Neural cell (in vitro differentiated cells): ENCODE measurements around the gene EIF3K. TPM values are rescaled to one million over a fixed set of nuclear protein-coding genes. Genes with fewer than 3 reads are reported as not detected.
A peak's percentile ranks its signal among the peaks of the same experiment; 100 is the strongest.
"Not testable (repeated sequence)": the region's sequence is repeated elsewhere in the genome, so short reads cannot be mapped to it uniquely, and the experiment has no call there.

Experiments used
- H2AFZ ChIP-seq: fragments of 200-600, 300-800 bp; sonication (generic), shearing (Covaris generic); 2 replicates; pipeline ENCODE4 v1.6.0; 2014; ENCODE audit warnings: low read depth, mild to moderate bottlenecking, antibody characterized with exemption, low read length, moderate library complexity
- H3F3A ChIP-seq: fragments of 200-600 bp; shearing (Covaris generic); 2 replicates; pipeline ENCODE4 v1.6.1; 2016; ENCODE audit warnings: mild to moderate bottlenecking, moderate library complexity, mixed read lengths, antibody characterized with exemption, low read length; ENCODE audit not compliant: insufficient read depth, poor library complexity, severe bottlenecking
- H3K27ac ChIP-seq: fragments of 200-600, 300-800 bp; sonication (generic), shearing (Covaris generic); 2 replicates; pipeline ENCODE4 v1.5.1; 2014; ENCODE audit warnings: mild to moderate bottlenecking, low read length, moderate library complexity
- H3K27me3 ChIP-seq: fragments of 300-800, 200-600 bp; sonication (generic), shearing (Covaris generic); 2 replicates; pipeline ENCODE4 v1.6.0; 2014; ENCODE audit warnings: mild to moderate bottlenecking, low read depth, low read length, moderate library complexity; ENCODE audit not compliant: insufficient read depth
- H3K36me3 ChIP-seq: fragments of 300-800, 200-600 bp; sonication (generic), shearing (Covaris generic); 2 replicates; pipeline ENCODE4 v1.5.1; 2014; ENCODE audit warnings: mild to moderate bottlenecking, antibody characterized with exemption, low read length, moderate library complexity; ENCODE audit not compliant: insufficient read depth
- H3K4me2 ChIP-seq: fragments of 300-800, 200-600 bp; sonication (generic), shearing (Covaris generic); 2 replicates; pipeline ENCODE4 v1.6.0; 2014; ENCODE audit warnings: mild to moderate bottlenecking, low read length
- H3K4me3 ChIP-seq: fragments of 300-800, 200-600 bp; sonication (generic), shearing (Covaris generic); 2 replicates; pipeline ENCODE4 v1.5.1; 2014; ENCODE audit warnings: mild to moderate bottlenecking, low read length, moderate library complexity
- H3K79me2 ChIP-seq: fragments of 200-600 bp; shearing (Covaris generic); replicated peaks from 2 replicates; pipeline ENCODE4 v1.6.0; 2014; ENCODE audit warnings: mild to moderate bottlenecking, low read length, moderate library complexity; ENCODE audit not compliant: insufficient read depth
- H3K9ac ChIP-seq: fragments of 300-800, 200-600 bp; sonication (generic), shearing (Covaris generic); 2 replicates; pipeline ENCODE4 v1.6.1; 2016; ENCODE audit warnings: mild to moderate bottlenecking, low read length, mixed read lengths
- H3K9me2 ChIP-seq: fragments of 200-600 bp; shearing (Covaris generic); 2 replicates; pipeline ENCODE4 v1.6.1; 2016; ENCODE audit warnings: mild to moderate bottlenecking, low read length, mixed read lengths; ENCODE audit not compliant: insufficient read depth
- H3K9me3 ChIP-seq: fragments of 200-600, 300-800 bp; sonication (generic), shearing (Covaris generic); 2 replicates; pipeline ENCODE4 v1.6.1; 2016; ENCODE audit warnings: mild to moderate bottlenecking, mixed run types, low read length, moderate library complexity, mixed read lengths
- H4K20me1 ChIP-seq: fragments of 200-600 bp; shearing (Covaris generic); 2 replicates; pipeline ENCODE4 v1.6.1; 2016; ENCODE audit warnings: mild to moderate bottlenecking, mixed run types; ENCODE audit not compliant: insufficient read depth
- CTCF ChIP-seq: fragments of 450-650 bp; IDR thresholded peaks from 2 replicates; pipeline ENCODE4 v1.5.1; 2014; ENCODE audit warnings: antibody characterized with exemption, mild to moderate bottlenecking, moderate library complexity; ENCODE audit not compliant: poor library complexity, severe bottlenecking
- EP300 ChIP-seq: fragments of 450-650 bp; conservative IDR thresholded peaks from 2 replicates; pipeline ENCODE4 v1.6.1; 2014; ENCODE audit warnings: antibody characterized with exemption, mild to moderate bottlenecking, moderate library complexity; ENCODE audit not compliant: poor library complexity, severe bottlenecking
- MXI1 ChIP-seq: fragments of 450-650 bp; conservative IDR thresholded peaks from 2 replicates; pipeline ENCODE4 v1.6.1; 2014; ENCODE audit warnings: antibody characterized with exemption, mild to moderate bottlenecking; ENCODE audit not compliant: poor library complexity, severe bottlenecking
- POLR2AphosphoS5 ChIP-seq: IDR thresholded peaks from 2 replicates; pipeline ENCODE4 v1.6.1; 2012
- RAD21 ChIP-seq: fragments of 450-650 bp; conservative IDR thresholded peaks from 2 replicates; pipeline ENCODE4 v1.6.1; 2014; ENCODE audit warnings: antibody characterized with exemption, mild to moderate bottlenecking, moderate library complexity
- SMC3 ChIP-seq: fragments of 450-650 bp; conservative IDR thresholded peaks from 2 replicates; pipeline ENCODE4 v1.6.1; 2014; ENCODE audit warnings: antibody characterized with exemption, mild to moderate bottlenecking, moderate library complexity; ENCODE audit not compliant: poor library complexity
- TAF1 ChIP-seq: IDR thresholded peaks from 2 replicates; pipeline ENCODE4 v1.6.1; 2012; ENCODE audit warnings: low read depth
- polyA plus RNA-seq: library from polyadenylated mRNA; depleted of rRNA; stranded (reverse); fragments of >200 nt; gene quantifications from 2 replicates; pipeline ENCODE4 v1.2.3, GENCODE V29; 2014
- TF ChIP-seq, protein P1 (sequence below): IDR thresholded peaks from 2 replicates; pipeline ENCODE4 v1.6.1; 2012; ENCODE audit warnings: borderline replicate concordance

Gene EIF3K
- polyA plus RNA-seq, 1 donor from 2014 or later, result 462 TPM

DNA sequence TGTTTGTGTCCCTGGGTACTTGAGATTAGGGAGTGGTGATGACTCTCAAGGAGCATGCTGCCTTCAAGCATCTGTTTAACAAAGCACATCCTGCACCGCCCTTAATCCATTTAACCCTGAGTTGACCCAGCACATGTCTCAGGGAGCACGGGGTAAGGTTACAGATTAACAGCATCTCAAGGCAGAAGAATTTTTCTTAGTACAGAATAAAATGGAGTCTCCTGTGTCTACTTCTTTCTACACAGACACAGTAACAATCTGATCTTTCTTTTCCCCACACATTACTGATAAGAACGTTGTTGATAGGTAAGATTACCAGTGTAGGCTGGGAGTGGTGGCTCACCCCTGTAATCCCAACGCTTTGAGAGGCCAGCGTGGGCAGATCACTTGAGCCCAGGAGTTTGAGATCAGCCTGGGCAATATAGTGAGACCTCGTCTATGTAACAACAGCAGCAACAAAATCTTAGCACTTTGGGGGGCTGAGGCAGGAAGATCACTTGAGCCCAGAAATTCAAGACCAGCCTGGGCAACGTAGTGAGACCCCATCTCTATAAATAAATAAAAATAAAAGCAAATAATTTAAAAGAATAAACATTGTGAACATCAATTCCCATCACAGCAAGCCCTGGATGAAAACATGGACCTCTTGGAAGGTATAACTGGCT is 13.0 kb downstream of the EIF3K start:
- H2AFZ ChIP-seq, H3F3A ChIP-seq, H3K4me2 ChIP-seq, H3K27ac ChIP-seq, H4K20me1 ChIP-seq, H3K27me3 ChIP-seq, H3K9me2 ChIP-seq, H3K9me3 ChIP-seq, H3K79me2 ChIP-seq, H3K36me3 ChIP-seq, H3K4me3 ChIP-seq, H3K9ac ChIP-seq: not testable (repeated sequence)

DNA sequence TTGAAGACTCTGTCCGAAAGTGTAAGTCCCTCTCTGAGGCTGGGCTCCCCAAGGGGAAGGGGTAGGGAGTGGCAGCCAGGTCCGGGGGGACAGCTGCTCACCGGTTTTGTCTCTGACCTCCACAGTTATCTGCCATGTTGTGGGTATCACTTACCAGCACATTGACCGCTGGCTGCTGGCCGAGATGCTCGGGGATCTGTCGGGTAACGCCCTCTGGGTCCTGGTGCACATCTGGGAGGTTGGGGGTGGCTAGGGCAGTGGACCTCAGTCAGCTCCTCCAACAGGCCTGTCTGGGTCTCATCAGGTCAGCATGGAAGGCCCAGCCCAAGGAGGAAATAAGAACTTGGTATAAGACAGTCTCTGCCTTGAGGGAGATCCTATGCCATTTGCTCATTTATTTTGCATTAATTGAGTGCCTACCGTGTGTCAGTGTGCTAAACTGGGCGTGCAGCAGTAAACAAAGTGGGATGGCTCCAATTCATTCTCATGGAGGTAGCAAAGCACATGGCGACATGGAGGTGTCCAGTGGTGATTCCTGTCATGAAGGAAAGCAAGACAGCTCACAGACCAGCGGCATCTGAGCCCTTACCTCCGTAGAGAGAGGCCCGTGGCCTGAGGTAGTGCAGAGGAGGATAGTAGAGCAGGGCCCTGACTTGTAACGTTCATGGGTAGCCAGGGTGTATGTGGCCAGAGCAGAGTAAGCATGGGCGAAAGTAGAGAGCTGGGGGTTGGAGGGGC is 13.7 kb downstream of the EIF3K start:
- Histone ChIP-seq H3K9me2 (no peaks in the 10 kb centered on the region), H2AFZ (no peak overlapping the region), H3K27me3 (no peaks in the 10 kb centered on the region), H3K79me2 (no peaks in the 10 kb centered on the region), H3F3A (no peaks in the 10 kb centered on the region), H3K9ac (no peak overlapping the region), H3K27ac (no peak overlapping the region), H3K9me3 (no peaks in the 10 kb centered on the region), H3K4me3 (no peak overlapping the region), H3K36me3 (no peaks in the 10 kb centered on the region), H4K20me1 (no peaks in the 10 kb centered on the region), H3K4me2 (no peak overlapping the region)
- TF ChIP-seq, protein P1, sequence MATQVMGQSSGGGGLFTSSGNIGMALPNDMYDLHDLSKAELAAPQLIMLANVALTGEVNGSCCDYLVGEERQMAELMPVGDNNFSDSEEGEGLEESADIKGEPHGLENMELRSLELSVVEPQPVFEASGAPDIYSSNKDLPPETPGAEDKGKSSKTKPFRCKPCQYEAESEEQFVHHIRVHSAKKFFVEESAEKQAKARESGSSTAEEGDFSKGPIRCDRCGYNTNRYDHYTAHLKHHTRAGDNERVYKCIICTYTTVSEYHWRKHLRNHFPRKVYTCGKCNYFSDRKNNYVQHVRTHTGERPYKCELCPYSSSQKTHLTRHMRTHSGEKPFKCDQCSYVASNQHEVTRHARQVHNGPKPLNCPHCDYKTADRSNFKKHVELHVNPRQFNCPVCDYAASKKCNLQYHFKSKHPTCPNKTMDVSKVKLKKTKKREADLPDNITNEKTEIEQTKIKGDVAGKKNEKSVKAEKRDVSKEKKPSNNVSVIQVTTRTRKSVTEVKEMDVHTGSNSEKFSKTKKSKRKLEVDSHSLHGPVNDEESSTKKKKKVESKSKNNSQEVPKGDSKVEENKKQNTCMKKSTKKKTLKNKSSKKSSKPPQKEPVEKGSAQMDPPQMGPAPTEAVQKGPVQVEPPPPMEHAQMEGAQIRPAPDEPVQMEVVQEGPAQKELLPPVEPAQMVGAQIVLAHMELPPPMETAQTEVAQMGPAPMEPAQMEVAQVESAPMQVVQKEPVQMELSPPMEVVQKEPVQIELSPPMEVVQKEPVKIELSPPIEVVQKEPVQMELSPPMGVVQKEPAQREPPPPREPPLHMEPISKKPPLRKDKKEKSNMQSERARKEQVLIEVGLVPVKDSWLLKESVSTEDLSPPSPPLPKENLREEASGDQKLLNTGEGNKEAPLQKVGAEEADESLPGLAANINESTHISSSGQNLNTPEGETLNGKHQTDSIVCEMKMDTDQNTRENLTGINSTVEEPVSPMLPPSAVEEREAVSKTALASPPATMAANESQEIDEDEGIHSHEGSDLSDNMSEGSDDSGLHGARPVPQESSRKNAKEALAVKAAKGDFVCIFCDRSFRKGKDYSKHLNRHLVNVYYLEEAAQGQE, result no peak
- no peak for TF ChIP-seq EP300
- TF ChIP-seq RAD21, result no peak
- TF ChIP-seq MXI1, result no peak

DNA sequence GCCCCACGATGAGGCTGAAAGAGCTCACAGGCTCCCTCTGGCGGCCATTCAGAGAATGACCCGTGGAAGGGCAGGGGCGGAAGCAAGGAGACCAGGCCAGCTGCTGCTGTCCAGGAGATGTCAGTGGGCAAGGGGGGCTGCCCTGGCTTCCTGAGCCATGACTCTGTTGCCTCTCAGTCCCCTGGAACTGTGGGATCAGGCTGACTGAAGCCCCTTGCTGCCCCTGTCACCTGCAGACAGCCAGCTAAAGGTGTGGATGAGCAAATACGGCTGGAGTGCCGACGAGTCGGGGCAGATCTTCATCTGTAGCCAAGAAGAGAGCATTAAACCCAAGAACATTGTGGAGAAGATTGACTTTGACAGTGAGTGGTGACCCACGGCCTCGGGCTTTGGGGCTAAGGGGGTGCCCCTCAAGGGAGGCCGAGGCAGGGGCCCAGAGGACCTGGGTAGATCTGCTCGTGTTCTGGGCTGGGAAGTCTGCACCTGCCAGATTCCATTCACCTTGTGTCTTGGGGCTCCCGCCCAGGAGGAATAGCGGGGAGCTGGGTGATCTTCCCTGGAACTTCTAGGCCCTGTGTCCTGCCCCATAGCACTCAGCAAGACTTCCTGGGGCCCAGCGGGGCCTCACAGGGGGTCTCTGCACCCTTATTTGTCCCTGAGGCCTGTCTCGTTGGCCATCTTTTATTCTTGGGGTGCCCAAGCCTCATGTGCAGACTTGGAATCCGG is 15.9 kb downstream of the EIF3K start:
- H4K20me1 ChIP-seq, result no peaks in the 10 kb centered on the region
- H3K27me3 ChIP-seq, result no peaks in the 10 kb centered on the region
- no peaks in the 10 kb centered on the region for H3K9me3 ChIP-seq
- no peak overlapping the region for H3K27ac ChIP-seq
- H3K9ac ChIP-seq, result no peak overlapping the region
- H2AFZ ChIP-seq, result no peak overlapping the region
- no peak overlapping the region for H3K4me2 ChIP-seq
- no peak overlapping the region for H3K4me3 ChIP-seq
- H3K36me3 ChIP-seq, result no peaks in the 10 kb centered on the region
- no peaks in the 10 kb centered on the region for H3K9me2 ChIP-seq
- H3F3A ChIP-seq, result no peaks in the 10 kb centered on the region
- TF ChIP-seq RAD21, result peak; percentile 75
- no peak for TF ChIP-seq POLR2AphosphoS5
- TF ChIP-seq, protein P1, result no peak
- TF ChIP-seq TAF1, result no peak
- TF ChIP-seq SMC3, result peak; percentile 95
- peak; percentile 90 for TF ChIP-seq CTCF
- no peak for TF ChIP-seq MXI1
- H3K79me2 ChIP-seq, result no peaks in the 10 kb centered on the region
